ENCODE measurements around the gene SLC15A1.

DNA sequence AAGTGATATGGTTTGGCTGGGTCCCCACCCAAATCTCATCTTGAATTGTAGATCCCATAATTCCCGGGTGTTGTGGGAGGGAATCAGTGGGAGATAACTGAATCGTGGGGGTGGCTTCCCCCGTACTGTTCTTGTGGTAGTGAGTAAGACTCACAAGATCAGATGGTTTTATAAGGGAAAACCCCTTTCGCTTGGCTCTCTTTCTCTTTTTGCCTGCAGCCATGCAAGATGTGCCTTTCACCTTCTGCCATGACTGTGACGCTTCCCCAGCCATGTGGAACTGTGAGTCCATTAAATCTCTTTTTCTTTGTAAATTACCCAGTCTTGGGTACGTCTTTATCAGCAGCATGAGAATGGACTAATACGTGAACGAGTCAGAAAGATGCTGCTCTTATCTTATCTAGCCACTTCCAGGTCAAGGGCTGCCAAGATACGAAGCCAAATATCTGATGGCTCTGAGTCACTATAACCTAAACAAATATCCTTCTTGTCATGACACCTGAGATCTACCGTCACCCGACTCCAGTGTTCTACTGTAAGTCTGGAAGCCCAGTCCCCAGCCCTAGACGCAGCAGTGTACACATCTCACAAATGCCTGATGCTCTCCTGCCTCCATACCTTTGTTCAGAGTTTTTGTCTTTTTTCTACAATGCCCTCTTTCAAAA, 45.9 kb downstream of the SLC15A1 start:
- TF ChIP-seq ZNF654 (tag by site-specific recombination; IDR thresholded peaks at IDR 0.05; ENCODE audit: low read depth) (no peak), ZSCAN30 (tag by site-specific recombination; IDR thresholded peaks at IDR 0.05) (no peak), ZNF274 (IDR thresholded peaks at IDR 0.05; ENCODE audit: low read length) (no peak), ZNF274 (tag by site-specific recombination; IDR thresholded peaks at IDR 0.05; ENCODE audit: borderline replicate concordance) (no peak)
- TF ChIP-seq, protein P1, sequence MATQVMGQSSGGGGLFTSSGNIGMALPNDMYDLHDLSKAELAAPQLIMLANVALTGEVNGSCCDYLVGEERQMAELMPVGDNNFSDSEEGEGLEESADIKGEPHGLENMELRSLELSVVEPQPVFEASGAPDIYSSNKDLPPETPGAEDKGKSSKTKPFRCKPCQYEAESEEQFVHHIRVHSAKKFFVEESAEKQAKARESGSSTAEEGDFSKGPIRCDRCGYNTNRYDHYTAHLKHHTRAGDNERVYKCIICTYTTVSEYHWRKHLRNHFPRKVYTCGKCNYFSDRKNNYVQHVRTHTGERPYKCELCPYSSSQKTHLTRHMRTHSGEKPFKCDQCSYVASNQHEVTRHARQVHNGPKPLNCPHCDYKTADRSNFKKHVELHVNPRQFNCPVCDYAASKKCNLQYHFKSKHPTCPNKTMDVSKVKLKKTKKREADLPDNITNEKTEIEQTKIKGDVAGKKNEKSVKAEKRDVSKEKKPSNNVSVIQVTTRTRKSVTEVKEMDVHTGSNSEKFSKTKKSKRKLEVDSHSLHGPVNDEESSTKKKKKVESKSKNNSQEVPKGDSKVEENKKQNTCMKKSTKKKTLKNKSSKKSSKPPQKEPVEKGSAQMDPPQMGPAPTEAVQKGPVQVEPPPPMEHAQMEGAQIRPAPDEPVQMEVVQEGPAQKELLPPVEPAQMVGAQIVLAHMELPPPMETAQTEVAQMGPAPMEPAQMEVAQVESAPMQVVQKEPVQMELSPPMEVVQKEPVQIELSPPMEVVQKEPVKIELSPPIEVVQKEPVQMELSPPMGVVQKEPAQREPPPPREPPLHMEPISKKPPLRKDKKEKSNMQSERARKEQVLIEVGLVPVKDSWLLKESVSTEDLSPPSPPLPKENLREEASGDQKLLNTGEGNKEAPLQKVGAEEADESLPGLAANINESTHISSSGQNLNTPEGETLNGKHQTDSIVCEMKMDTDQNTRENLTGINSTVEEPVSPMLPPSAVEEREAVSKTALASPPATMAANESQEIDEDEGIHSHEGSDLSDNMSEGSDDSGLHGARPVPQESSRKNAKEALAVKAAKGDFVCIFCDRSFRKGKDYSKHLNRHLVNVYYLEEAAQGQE (tag by site-specific recombination; IDR thresholded peaks at IDR 0.05) = no peak
- TF ChIP-seq, protein P2, sequence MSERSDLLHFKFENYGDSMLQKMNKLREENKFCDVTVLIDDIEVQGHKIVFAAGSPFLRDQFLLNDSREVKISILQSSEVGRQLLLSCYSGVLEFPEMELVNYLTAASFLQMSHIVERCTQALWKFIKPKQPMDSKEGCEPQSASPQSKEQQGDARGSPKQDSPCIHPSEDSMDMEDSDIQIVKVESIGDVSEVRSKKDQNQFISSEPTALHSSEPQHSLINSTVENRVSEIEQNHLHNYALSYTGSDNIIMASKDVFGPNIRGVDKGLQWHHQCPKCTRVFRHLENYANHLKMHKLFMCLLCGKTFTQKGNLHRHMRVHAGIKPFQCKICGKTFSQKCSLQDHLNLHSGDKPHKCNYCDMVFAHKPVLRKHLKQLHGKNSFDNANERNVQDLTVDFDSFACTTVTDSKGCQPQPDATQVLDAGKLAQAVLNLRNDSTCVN (tag by site-specific recombination; optimal IDR thresholded peaks at IDR 0.05) = no peak

Measured in HEK293 (cell line).